Stimulated activated CD8-positive, alpha-beta memory T cell treated with anti-CD3 and anti-CD28 coated beads, Interleukin-4, amount 100 ng/mL, for 4 hours (primary cell): ENCODE data around the gene CAPG.
"Not testable (repeated sequence)": the region's sequence is repeated elsewhere in the genome, so short reads cannot be mapped to it uniquely, and the experiment has no call there.

Experiments used
- DNase-seq, 2 donors: peaks; one replicate each; pipeline ENCODE4 v3.0.0-alpha.2; 2020; ENCODE audit warnings: low read depth in 2 of 2, low spot score in 1 of 2

CAPG gene, protein sequence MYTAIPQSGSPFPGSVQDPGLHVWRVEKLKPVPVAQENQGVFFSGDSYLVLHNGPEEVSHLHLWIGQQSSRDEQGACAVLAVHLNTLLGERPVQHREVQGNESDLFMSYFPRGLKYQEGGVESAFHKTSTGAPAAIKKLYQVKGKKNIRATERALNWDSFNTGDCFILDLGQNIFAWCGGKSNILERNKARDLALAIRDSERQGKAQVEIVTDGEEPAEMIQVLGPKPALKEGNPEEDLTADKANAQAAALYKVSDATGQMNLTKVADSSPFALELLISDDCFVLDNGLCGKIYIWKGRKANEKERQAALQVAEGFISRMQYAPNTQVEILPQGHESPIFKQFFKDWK

DNA sequence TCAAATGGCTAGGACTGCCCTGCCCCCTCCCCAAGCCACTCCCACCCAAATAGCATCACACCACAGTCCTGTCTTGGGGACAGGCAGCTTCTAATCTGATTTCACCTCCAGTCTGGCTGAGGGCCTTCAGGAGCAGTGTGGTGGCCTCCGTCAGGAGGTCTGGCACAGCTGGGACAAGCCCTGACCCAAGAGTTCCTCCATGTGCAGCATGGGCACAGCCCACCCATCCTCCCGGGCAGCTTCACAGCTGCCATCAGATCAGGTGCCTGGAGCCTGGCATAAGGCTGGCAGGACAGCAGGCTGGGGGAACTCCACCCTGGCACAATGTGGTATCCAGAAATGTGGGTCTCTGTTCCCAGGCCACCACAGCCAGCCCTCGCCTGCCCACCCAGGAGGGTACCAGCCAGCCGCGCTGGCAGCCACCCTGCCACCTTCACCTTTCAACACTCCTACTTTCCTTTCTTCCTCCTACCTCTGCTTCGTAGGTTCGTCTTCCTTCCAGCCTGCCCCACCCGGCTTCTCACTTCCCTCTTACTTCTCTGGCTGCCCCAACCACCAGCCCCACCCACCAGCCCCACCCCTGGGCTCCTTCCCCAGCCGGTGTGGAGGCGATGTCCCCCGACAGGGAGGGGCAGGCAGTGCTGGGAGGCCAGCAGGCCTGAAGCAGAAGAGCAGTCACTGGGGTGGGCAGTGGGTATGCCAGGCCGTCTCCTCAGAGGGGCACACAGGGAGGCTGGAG lies at the start of gene CAPG:
CAPG (minus strand) TSS at position 522 of the 739 bp plus-strand sequence. CDS start 8,221 bp downstream, outside the sequence.
- DNase-seq = no peak

DNA sequence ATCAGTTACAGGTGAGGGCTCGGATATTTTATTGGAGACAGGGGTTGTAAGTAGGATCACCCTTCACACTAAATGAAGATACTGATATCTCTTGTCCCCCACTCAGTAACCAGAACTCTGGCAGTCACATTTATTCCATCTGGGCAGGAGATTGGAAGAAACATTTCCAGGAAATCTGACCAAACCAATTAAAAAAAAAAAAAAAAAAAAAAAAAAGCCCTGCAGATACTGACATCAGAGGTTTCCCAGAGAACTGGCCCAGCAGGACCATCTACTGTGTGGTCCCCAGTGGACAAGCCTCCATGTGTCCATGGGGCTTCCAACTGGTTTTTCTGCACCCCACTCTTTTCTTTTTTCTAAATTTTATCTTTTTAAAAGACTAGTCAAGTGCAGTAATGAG lies 49.6 kb upstream of the CAPG start:
- DNase-seq = no peak

DNA sequence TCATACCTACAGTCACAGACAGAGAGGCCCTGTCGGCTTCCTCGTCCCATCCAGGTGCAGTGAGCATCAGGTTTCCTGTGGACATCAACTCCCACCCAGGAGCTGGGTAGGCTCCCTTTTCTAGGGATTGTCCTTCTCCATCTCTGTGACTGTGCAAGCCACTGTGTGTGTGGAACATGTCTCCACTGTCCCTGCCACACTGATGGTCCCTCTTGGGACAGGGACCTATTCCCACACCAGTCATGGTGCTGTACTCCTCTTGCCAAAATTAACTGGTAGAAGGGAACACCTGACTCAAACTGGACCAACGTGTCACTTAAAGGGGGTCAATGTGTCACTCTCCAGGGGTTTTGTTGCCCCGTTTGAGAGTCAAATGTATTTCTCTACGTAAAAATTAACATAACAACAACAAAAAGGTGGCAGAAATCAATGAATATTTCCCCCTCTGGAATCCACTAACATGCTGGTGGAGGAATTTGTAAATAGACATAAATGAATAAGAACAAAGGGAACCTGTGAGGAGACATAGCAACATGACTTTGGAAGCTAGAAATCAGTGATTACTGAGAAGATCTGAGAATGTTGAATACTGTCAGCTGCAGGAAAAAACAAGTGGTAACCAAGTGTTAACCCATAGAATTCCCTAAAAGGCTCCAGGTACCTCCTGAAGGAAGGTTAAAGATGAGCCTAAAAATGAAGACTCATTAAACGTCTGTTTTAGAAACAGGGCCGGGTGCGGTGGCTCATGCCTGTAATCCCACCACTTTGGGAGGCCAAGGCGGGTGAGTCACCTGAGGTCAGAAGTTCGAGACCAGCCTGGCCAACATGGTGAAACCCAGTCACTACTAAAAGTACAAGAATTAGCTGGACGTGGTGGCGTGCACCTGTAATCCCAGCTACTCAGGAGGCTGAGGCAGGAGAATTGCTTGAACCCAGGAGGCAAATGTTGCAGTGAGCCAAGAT lies 48.7 kb upstream of the CAPG start:
- DNase-seq = no peak

DNA sequence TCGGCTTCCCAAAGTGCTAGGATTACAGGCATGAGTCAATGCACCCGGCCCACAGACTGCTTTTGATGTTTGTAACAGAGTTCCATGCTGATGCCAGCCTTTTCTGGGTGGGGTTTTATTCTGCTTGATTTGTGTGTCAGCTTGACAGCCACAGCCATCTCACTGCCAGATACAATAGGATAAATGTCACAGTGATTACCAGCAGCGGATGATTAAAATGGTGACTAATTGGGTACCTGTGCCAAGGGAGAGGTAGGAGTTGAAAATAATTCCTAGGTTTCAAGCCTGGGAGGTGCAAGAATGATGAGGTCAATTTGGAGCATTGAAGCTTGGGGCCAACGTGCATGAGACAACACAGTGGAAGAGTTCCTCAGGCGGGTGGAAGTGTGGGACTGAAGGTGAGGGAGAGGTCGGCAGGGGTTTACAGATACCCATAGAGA lies 47.7 kb upstream of the CAPG start:
- DNase-seq = no peak

DNA sequence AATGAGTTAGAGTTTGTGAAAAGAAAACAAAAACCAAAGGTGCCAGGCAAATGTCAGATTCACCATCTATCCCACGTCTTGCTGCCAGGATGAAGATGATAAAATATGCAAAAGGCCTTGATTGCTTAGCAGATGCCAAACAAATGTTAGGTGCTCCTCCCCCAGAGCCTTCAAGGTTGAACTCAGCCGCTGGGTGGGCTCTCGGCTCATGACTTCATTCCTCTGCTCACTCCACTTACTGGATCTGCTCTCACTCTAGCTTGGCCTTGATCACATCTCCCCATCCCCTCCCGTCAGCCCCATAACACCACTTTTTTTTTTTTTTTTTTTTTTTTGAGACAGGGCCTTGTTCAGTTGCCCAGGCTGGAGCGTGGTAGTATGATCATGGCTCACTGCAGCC lies 46.9 kb upstream of the CAPG start:
- no peak for DNase-seq

DNA sequence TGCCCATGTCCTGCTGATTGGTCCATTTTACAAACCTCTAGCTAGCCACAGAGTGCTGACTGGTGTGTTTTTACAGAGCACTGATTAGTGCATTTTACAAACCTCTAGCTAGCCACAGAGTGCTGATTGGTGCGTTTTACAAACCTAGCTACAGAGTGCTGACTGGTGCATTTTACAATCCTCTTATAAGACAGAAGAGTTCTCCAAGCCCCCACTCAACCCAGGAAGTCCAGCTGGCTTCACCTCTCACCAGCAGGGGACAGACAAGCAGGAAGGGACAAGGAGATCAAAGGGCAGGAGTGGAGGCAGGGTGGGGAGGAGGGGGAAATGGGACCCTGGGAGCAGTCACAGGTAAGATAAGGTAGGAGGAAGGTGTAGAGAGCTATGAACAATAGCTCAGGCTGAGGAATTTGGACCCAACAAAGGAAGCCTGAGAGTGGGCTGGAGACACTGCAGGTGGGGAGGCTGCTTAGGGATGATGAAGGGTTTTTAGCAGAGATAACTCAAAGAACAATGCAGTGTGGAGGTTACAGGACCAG lies 45.5 kb upstream of the CAPG start:
- DNase-seq = no peak

DNA sequence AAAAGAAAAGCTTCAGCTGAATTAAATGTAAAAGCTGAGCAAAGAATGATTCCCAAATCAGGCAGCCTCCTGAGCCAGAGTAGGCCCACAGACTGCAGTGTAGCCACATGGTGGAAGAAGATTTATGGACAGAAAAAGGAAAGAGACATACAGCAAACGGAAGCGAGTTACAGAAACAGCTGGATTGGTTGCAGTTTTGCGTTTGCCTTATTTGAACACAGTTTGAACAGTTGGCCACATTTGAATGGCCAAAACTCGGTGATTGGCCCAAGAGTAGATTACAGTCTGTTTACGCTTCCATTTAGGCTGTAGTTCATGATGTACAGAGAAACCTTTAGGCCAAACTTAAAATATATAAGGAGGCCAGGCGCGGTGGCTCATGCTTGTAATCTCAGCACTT lies 43.4 kb upstream of the CAPG start:
- DNase-seq = no peak

DNA sequence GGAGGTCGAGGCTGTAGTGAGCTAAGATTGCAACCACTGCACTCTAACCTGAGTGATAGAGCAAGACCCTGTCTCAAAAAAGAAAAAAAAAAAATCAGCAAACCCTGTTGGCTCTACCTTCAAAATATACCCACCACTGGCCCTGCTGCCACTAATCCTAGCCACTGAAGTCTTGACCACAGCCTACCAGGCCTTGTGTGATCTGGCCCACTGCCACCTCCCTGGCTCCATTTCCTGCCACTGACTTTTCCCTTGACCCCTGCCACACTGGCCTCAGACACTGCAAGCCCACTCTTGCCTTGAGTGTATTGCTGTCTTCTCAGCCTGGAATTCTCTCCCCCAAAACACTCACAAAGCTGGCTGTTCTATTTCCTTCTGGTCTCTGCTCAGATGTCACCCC lies 42.1 kb upstream of the CAPG start:
- DNase-seq = no peak

DNA sequence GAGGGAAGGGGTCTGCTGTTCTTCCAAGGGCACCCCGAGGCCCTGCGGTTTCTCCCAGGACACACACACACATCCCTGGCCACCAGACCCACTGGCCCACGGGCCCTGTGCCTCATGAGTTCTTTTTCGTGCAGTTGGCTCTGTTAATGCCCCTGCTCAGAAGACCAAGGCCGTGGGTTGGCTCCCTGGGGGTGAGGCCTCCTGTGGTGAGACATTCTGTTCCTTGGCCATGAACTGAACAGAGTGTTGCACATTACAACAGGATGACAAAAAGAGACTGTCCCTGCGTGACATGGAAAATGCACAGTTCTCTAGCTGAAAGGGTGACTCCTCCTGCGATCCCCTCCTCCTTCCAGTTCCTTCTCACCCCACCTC lies 39.0 kb upstream of the CAPG start:
- DNase-seq = no peak

DNA sequence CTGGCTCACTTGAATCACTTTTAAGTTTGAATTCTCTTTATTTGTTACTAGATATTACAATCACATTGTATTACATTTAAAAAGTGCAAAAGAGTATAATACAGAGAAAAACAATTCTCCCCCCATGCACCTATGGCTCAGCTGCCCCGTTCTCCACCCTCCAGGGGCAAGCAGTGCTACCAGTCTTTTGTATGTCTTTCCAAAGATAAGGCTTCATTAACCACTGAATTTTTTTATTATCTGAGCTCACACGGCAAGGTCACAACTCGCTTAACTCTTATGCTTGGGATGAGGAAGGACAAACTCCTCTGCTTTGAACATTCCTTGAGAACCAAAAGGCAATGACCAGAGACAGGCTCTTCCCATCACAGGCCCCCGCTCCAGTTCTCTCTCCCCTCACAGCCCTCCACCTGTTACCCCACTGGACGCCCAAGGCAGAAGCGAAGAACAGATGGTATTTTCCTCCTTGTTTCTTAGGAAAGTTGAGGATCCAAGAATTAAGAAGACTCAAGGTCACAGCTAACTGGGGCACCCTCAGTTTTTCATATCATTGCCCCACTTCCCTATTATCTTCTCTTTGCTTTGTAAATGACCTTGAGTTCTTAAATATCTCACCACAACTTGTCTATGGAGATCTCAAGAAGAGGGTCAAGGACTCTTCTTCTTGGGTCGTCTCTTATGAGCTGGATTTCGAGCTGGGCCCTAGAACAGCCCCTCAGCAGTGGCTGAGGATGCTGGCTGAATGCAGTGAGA lies 38.5 kb upstream of the CAPG start:
- DNase-seq = no peak

DNA sequence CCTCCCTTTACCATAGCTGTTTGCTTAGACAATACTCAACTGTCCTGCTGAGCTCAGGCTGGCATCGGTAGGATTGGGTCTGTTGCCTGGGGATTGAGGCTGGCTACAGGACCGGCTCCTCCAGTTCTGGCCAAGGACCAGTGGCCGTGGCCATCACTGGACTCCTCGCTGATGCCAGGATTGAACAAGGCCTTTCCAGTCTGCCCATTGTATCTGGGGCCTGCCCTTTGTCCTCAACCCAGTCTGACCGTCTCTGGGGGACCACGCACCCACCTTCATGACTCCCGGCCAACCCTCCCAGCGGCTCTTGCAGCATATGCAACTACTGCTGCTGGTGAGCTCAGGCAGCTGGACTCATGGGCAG lies 37.0 kb upstream of the CAPG start:
- DNase-seq = no peak

DNA sequence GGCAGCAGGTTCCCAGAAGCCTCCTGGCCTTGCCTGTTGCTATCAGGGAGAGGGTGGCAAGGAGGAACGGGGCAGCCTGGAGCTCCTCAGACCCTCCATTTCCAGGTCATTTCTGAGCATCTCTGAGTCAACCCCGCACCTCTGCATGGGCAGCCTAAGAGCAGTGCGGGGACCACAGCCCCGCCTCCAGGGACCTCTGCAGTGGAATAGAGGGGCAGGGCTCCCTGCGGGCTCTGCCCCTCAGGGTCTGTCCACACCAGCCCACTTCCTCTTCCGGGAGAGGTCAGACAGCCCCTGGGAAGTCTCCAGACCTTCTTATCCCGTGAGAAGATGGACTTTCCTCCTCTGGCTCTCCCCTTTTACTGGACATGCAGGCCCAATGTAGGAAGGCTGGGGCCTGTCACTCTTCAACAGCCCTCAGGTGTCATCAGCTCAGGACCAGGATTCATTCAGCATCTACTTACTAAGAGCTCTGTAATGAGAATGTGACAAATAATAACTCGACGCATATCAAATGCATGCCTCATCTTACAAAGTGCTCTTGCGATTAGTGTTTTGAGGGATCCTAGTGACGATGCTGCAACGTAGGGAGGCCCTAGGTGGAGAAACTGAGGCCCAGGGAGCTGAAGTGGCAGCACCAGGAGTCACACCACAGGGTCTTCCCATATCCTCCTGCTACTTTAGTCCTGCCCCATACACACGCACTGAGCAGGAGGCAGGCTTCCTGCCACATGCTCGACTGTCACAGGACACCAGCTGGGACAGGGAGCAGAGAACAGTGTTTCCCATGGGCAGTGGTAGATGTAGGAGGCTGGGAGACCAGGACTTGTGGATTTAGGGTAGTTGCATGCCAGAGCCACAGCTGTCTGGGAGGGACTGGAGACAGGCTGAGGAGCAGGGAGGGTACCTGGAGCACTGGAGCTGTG lies 36.4 kb upstream of the CAPG start:
- DNase-seq = no peak

DNA sequence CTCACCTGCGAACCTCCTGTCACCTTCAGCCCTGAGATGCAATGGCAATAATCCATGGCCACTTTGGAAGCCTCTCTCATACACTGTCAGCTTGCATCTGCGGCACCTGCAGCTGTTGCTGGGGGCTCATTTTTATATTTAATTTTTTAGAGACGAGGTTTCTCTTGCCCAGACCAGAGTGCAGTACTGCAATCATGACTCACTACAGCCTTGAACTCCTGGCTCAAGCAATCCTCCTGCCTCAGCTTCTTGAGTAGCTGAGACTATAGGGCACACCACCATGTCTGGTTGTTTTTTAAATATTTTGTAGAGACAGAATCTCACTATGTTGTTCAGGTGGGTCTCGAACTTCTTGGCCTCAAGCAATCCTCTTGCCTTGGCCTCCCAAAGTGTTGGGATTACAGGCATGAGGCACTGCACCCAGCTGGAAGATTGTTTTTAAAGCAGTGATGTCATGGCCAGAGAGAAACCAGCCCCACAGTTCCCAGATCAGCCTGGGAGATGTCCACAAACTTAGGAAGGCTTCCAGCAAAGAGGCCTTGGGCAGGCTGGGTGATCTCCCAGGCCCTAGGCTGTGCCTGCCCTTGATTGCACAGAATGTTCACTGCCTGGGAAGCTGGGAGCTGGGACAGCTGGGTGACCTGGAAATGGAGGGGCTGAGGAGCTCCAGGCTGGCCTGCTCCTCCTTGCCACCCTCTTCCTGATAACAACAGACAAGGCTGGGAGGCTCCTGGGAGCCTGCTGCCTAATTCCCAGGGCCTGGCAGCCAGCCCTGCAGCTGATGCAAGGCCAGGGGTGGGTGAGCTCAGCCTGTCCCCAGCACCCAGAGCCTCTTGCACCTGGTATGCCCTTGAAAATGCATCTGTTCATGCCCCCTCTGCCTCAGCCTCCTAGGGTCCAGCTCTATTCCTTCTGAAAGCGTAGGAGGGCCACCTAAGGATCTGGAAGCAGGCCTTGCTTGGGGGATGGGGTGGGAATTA lies 35.4 kb upstream of the CAPG start:
- DNase-seq = no peak

DNA sequence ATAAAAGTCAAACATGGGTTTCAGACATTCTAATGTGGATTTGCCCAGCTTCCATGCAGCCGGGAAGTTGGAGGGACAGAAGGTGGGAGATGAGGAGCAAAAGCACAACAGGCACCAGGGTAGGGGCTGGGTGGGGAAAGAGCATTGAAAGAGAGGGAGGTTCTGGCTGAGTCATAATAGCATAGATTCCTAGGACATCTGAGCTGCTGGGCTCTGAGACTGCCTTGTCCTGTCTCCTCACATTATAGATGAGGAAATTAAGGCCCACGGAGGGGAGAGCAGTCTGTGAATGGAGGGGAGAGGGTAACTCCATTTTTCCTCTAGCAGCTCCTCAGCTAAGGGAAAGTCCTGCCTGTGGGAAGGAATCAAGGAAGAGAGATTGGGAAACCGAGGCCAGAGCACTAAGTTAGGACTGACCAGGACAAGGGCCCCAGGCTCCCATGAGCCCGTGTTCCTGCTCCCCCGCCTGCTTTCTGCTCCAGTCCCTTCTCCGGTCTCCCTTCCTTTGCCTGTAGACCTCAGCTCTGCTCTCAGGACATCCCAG lies 34.5 kb upstream of the CAPG start:
- DNase-seq = no peak

DNA sequence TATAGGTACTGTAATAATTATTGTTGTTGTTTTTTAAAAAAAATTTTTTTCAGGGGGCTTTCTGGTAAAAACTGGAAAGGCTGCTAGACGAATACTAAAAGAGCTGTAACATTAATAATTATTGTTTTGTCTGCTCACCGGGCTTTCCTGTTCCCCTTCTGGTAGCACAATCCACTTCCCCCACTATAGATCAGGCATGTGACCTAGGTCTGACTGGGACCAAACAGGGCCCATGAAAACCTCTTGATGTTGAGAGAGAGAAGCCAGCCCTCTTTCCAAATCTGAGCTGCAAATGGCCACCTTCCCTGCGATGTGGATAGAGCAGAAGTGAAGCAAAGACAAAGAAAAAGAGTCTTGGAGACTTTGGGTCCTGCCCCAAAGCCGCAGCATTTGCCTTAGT lies 31.7 kb upstream of the CAPG start:
- no peak for DNase-seq

DNA sequence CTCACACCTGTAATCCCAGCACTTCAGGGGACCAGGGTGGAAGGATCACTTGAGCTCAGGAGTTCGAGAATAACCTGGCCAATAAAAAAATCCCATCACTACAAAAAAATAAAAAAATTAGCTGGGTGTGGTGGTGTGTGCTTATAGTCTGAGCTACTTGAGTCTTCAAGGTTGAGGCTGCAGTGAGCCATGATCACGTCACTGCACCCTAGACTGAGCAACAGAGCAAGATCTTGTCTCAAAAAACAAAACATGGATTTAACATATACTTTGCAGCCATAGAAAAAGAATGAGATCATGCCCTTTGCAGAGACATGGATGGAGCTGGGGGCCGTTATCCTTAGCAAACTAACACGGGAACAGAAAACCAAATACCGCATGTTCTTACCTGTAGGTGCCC lies 30.6 kb upstream of the CAPG start:
- no peak for DNase-seq

DNA sequence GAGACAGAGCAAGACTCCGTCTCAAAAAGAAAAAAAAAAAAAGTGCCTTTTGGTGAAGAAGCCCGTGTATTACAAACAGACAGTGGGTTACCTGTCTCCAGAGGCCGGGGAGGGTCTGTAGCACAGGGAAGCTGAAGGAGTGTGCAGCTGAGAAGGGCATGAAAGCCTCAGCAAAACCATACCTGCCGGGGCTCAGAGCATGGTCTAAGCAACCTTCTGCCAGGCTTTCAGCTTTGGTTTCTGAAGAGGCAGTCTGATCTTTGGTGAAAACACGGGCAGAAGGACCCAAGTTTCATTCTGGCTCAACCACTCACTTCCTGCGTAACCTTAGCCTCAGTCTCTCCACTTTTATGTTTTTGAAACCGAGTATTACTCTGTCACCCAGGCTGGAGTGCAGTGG lies 29.8 kb upstream of the CAPG start:
- no peak for DNase-seq

DNA sequence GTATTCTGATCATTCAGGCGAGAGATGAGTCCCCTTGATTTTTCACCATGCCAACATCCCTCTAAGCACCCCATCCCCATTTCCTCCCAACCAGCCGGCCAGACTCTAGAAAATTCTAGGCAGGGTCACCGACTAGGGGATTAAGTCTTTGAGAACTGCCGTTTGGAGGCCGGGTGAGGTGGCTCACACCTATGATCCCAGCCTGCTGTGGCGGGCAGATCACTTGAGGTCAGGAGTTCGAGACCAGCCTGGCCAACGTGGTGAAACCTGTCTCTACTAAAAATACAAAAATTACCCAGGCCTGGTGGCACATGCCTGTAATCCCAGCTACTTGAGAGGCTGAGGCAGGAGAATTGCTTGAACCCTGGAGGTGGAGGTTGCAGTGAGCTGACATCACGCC lies 29.4 kb upstream of the CAPG start:
- not testable (repeated sequence) for DNase-seq
